Smooth muscle cell (in vitro differentiated cells): ENCODE measurements around the gene TPO. TPM values are rescaled to one million over a fixed set of nuclear protein-coding genes. Genes with fewer than 3 reads are reported as not detected.

Experiments
- DNase-seq: peaks from one replicate; lab custom pipeline; 2025; ENCODE audit not compliant: unreplicated experiment; lab: John Stamatoyannopoulos, UW
- H2AFZ ChIP-seq: fragments of 200-600 bp; sonication (generic); 2 replicates; pipeline ENCODE4 v1.6.0; 2016; ENCODE audit warnings: antibody characterized with exemption, low read depth, mild to moderate bottlenecking
- H3F3A ChIP-seq: fragments of 200-600 bp; sonication (generic); 2 replicates; pipeline ENCODE4 v1.6.0; 2017; ENCODE audit warnings: antibody characterized with exemption, low read depth
- H3K27ac ChIP-seq: fragments of 200-600 bp; sonication (generic); 2 replicates; pipeline ENCODE4 v1.5.1; 2016; ENCODE audit warnings: low read depth, mild to moderate bottlenecking
- H3K27me3 ChIP-seq: fragments of 200-600 bp; sonication (generic); 2 replicates; pipeline ENCODE4 v1.6.1; 2016; ENCODE audit warnings: low read depth, mild to moderate bottlenecking
- H3K36me3 ChIP-seq: fragments of 200-600 bp; sonication (generic); 2 replicates; pipeline ENCODE4 v1.5.1; 2016; ENCODE audit warnings: low read depth
- H3K4me1 ChIP-seq: fragments of 200-600 bp; sonication (generic); 2 replicates; pipeline ENCODE4 v1.5.1; 2016; ENCODE audit warnings: low read depth
- H3K4me2 ChIP-seq: fragments of 200-600 bp; sonication (generic); 2 replicates; pipeline ENCODE4 v1.6.0; 2016; ENCODE audit warnings: mild to moderate bottlenecking
- H3K4me3 ChIP-seq: fragments of 200-600 bp; sonication (generic); 2 replicates; pipeline ENCODE4 v1.5.1; 2016; ENCODE audit warnings: mild to moderate bottlenecking
- H3K79me2 ChIP-seq: fragments of 200-600 bp; sonication (generic); 2 replicates; pipeline ENCODE4 v1.6.0; 2016; ENCODE audit warnings: low read depth, mild to moderate bottlenecking
- H3K9ac ChIP-seq: fragments of 200-600 bp; sonication (generic); 2 replicates; pipeline ENCODE4 v1.6.0; 2016; ENCODE audit warnings: low read depth
- H3K9me3 ChIP-seq: fragments of 200-600 bp; sonication (generic); replicated peaks from 2 replicates; pipeline ENCODE4 v1.5.1; 2016; ENCODE audit warnings: low read depth
- H4K20me1 ChIP-seq: fragments of 200-600 bp; sonication (generic); 2 replicates; pipeline ENCODE4 v1.6.0; 2016; ENCODE audit warnings: low read depth
- whole genome bisulfite sequencing: methylation state at CpG from one replicate; pipeline ENCODE4 v1.1.7; 2016; ENCODE audit warnings: low lambda C conversion rate; 5-methylcytosine and 5-hydroxymethylcytosine counted together
- polyA plus RNA-seq: library from polyadenylated mRNA; unstranded; fragments of >200 nt; fragmentation: Nextera tagmentation; extraction: Ambion mirVana; gene quantifications from 2 replicates; pipeline ENCODE4 v1.2.1, GENCODE V29; 2016
- total RNA-seq: library from RNA; depleted of rRNA; stranded (reverse); fragments of >200 nt; gene quantifications from 2 replicates; pipeline ENCODE4 v1.2.3, GENCODE V29; 2014
- TF ChIP-seq, protein P1 (sequence below): fragments of 200-600 bp; sonication (generic); IDR thresholded peaks from 2 replicates; pipeline ENCODE4 v1.5.1; 2017; ENCODE audit warnings: borderline replicate concordance, mild to moderate bottlenecking, antibody characterized with exemption; ENCODE audit not compliant: insufficient read depth, poor library complexity, severe bottlenecking

Gene TPO
- total and polyA plus RNA-seq, 2 experiments from 2014 or later: not detected

GRCh38 chr2:1501991-1502390 lies 88.7 kb downstream of the TPO start:
- no peaks in the 10 kb centered on the region for H3K9me3 ChIP-seq
- 90% methylated on average over 6 of the region's 6 CpGs for WGBS
- no peaks in the 10 kb centered on the region for H3K27me3 ChIP-seq
- no peak overlapping the region for H2AFZ ChIP-seq
- TF ChIP-seq, protein P1, sequence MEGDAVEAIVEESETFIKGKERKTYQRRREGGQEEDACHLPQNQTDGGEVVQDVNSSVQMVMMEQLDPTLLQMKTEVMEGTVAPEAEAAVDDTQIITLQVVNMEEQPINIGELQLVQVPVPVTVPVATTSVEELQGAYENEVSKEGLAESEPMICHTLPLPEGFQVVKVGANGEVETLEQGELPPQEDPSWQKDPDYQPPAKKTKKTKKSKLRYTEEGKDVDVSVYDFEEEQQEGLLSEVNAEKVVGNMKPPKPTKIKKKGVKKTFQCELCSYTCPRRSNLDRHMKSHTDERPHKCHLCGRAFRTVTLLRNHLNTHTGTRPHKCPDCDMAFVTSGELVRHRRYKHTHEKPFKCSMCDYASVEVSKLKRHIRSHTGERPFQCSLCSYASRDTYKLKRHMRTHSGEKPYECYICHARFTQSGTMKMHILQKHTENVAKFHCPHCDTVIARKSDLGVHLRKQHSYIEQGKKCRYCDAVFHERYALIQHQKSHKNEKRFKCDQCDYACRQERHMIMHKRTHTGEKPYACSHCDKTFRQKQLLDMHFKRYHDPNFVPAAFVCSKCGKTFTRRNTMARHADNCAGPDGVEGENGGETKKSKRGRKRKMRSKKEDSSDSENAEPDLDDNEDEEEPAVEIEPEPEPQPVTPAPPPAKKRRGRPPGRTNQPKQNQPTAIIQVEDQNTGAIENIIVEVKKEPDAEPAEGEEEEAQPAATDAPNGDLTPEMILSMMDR: no peak
- no peak overlapping the region for H3K4me2 ChIP-seq
- DNase-seq: no peak
- no peak overlapping the region for H3K27ac ChIP-seq
- H3K4me3 ChIP-seq: no peak overlapping the region
- H3F3A ChIP-seq: no peaks in the 10 kb centered on the region
- no peaks in the 10 kb centered on the region for H3K36me3 ChIP-seq
- H3K9ac ChIP-seq: no peak overlapping the region
- no peaks in the 10 kb centered on the region for H4K20me1 ChIP-seq
- H3K4me1 ChIP-seq: no peaks in the 10 kb centered on the region
- no peaks in the 10 kb centered on the region for H3K79me2 ChIP-seq

DNA sequence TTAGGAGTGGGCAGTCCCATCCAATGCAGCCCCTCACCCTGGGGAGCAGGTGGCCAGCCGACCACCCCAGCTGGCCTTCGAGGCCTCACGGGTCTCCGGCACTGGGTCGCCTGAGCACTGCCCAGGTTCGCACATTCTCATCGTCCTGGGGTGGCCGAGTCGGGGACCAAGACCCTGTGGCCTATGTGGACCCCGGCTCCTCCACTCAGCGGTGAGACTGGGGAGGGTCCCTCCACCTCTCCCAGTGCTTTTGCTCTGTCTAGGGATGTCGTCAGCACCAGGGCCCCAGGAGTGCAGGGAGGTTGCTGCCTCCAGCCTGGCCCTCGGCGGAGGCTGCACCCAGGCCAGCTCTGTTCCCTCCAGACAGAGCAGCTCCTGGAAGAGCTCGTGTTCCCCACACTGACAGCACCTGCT lies 89.6 kb downstream of the TPO start:
- H3K4me3 ChIP-seq: no peak overlapping the region
- H3K9ac ChIP-seq: no peak overlapping the region
- H3K36me3 ChIP-seq: no peaks in the 10 kb centered on the region
- no peaks in the 10 kb centered on the region for H3K9me3 ChIP-seq
- H3K27ac ChIP-seq: no peak overlapping the region
- H3F3A ChIP-seq: no peaks in the 10 kb centered on the region
- 87% methylated on average over 13 of the region's 15 CpGs for WGBS
- TF ChIP-seq, protein P1: no peak
- no peak overlapping the region for H3K4me2 ChIP-seq
- no peaks in the 10 kb centered on the region for H3K4me1 ChIP-seq
- DNase-seq: no peak
- H3K27me3 ChIP-seq: no peaks in the 10 kb centered on the region
- H3K79me2 ChIP-seq: no peaks in the 10 kb centered on the region
- no peak overlapping the region for H2AFZ ChIP-seq
- no peaks in the 10 kb centered on the region for H4K20me1 ChIP-seq

DNA sequence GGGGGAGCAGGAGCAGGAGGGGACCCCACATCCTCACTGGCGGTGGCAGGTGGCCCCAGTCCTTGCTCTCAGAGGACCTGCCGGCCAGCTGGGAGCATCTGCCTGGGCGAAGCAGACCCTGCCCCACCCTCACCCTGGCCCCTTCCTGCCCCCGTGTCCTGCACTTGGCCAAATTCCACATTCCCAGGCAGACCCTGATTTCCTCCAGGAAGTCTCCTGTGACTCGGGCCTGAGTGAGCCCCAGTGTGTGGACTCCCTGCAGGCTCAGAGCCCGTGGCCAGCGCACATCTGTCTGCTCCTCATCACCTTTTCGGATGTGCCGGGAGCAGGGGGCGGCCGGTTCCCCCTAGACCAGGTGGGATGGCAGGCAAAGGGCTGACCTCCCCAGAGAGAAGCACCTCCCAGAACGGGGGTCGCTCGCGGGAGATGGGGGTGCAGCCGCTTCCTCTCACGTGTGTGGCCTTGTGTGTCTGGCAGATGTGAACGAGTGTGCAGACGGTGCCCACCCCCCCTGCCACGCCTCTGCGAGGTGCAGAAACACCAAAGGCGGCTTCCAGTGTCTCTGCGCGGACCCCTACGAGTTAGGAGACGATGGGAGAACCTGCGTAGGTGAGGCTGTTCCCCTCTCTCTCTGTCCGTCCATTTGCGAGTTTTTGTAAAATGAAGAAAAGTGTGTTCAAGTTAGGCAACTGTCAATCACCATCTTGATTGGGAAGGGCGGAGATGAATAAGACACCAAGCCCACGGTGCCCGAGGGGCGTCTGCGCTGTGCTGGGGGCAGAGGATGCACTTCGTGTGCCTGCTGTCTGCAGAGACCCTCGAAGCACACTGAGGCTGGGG lies 90.4 kb downstream of the TPO start:
- 90% methylated on average over 36 of the region's 36 CpGs for WGBS
- no peaks in the 10 kb centered on the region for H4K20me1 ChIP-seq
- no peaks in the 10 kb centered on the region for H3K9me3 ChIP-seq
- H3K4me3 ChIP-seq: no peak overlapping the region
- H3K9ac ChIP-seq: no peak overlapping the region
- H3F3A ChIP-seq: no peaks in the 10 kb centered on the region
- H3K79me2 ChIP-seq: no peaks in the 10 kb centered on the region
- no peaks in the 10 kb centered on the region for H3K36me3 ChIP-seq
- no peaks in the 10 kb centered on the region for H3K4me1 ChIP-seq
- H3K27ac ChIP-seq: no peak overlapping the region
- DNase-seq: no peak
- H2AFZ ChIP-seq: no peak overlapping the region
- TF ChIP-seq, protein P1: no peak
- H3K27me3 ChIP-seq: no peaks in the 10 kb centered on the region
- H3K4me2 ChIP-seq: no peak overlapping the region

DNA sequence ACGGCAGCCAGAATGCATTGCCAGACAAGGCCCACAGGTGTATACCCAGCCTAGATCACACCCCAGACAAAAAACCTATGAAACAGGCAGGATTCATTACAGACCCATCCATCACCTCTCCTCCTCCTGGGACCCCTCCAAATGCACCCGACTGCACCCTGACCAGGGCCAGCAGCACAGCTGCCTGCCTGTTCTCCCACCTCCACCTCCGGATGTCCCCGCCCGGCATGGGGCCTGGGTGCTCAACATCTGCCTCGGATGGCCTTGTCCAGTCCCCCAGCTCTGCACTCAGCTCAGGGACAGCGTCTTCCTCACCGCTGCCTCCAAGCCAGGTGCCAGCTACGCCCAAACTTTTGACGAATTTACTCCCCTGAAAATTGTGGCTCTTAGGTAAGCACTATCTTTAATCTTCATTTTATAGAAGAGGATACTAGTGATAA lies 91.1 kb downstream of the TPO start:
- Histone ChIP-seq H3K9me3 (no peaks in the 10 kb centered on the region), H3F3A (no peaks in the 10 kb centered on the region), H2AFZ (no peak overlapping the region), H3K9ac (no peak overlapping the region), H3K27me3 (no peaks in the 10 kb centered on the region), H4K20me1 (no peaks in the 10 kb centered on the region), H3K4me3 (no peak overlapping the region), H3K27ac (no peak overlapping the region), H3K4me1 (no peaks in the 10 kb centered on the region), H3K4me2 (no peak overlapping the region), H3K79me2 (no peaks in the 10 kb centered on the region), H3K36me3 (no peaks in the 10 kb centered on the region)
- TF ChIP-seq, protein P1: no peak
- 84% methylated on average over 10 of the region's 10 CpGs for WGBS
- DNase-seq: no peak
